ENCODE results near the gene GABBR2.

Gene GABBR2

DNA sequence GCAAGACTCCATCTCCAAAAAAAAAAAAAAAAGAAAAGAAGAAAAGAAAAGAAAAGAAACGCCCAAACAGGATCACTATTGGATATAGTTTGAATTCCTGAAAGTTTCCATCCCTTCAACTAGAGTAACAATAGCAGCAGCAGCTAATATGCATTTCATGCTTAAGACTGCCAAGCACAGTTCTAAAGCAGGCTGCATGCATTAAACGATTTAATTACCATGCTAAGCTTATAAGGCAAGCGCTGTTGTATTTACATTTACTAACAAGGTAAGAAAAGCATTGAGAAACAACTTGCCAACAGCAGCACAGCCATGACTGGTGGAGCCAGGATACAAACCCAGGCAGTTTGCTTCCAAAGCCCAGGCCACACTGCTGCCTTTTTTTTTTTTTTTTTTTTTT, 466.3 kb downstream of the GABBR2 start:
- no peak for DNase-seq

DNA sequence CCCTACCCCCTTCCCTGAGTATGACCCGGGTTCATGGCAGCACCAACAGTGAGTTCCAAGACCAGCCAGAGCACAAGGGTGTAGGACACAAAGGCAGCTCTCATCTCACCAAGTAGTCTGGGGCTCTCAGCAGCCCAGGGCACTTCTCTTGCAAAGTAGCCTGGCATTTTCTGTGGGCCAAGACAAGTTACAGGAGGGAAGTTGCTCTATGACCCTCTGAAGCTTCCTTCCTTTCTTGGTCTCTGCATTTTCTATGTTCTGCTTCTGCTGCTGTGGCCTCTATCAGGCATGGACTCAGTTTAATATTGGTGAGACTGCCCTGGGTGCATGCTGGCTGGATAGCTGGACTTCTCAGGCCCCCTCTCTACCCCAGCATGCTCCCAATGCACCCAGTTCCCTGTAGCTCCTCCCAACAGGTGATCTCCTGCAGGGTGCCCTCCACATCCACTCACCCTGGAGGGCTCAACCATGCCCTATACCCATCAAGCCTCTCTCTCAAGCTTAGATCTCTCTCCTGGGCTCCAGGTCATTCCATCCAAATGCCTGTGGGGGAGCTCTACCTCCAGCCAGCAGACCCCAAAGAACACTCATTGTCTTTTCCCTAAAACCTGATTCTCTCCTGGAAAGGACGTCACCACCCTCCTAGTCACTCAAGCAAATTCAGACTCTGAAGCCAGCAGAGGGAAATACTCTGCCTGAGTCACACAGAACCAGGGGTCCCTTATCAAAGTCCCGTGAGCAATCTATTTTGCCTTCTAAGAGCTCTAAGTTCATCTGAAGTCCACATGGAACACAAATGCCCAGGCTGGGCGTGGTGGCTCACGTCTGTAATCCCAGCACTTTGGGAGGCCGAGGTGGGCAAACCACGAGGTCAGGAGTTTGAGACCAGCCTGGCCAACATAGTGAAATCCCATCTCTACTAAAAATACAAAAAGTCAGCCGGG, 467.1 kb downstream of the GABBR2 start:
- DNase-seq: no peak

DNA sequence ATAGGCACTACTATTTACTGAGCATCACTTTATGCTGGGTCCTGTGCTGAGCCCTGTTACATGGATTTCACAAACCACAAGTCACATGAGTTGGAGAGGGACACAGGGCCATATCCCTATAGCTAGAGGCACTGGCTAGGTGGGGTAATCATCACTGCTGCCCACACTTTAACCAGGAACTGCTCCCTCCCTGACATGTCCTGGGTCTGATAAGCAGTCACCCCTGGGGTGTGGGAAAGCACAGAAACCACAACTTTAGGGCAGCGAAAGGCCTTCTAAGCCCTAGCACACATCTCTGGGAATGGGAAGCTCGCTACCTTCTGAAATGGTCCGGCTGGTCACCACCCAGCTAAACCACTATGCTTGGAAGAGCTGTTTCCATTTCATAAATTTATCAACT, 468.3 kb downstream of the GABBR2 start:
- DNase-seq: no peak

Measured in DMS79 (cell line).